Activated CD4-positive, alpha-beta T cell treated with anti-CD3 and anti-CD28 coated beads for 4 hours (primary cell): Measurements from ENCODE around the gene LZTS3.
"Not testable (repeated sequence)": the region's sequence is repeated elsewhere in the genome, so short reads cannot be mapped to it uniquely, and the experiment has no call there.

ENCODE experiments used
- DNase-seq, 2 donors: peaks; one replicate each; pipeline ENCODE4 v3.0.0-alpha.2; 2020

The LZTS3 gene

DNA sequence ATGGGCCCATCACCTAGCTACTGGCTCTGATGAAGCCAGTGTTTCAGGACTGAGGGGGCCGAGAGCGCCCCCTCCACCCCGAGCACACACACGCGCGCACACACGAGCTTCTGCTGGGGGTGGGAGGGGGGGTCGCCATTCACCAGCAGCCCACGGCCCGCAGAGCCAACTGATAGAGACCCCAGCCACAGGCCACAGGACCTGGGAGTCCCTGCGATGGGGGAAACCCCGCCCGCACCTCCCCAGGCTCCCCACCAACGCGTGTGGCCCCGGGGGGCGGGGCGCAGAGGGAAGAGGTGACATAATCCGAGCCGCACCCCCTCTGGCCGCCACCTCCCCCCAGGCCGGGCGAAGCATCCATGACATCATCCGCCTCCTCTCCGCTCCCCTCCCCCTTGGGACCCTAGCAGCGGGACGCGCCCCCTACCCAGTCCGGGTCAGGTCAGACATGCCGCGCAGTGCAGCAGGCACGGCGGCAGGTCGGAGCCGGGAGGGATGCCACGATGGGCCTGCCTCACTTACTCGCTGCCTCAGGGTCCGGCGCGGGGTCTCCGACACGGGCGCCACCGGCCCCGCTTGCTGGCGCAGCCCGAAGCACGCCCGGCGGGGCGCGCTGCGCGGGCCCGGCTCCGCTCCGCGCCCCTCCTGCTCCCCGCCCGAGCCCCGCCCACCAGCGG, at the start of gene LZTS3:
Gene LZTS3, minus strand, starts transcription at position 617 of the 677 bp plus-strand sequence. CDS start 6,386 bp downstream, outside the sequence.
- peak; percentile 86 to 90 for DNase-seq

DNA sequence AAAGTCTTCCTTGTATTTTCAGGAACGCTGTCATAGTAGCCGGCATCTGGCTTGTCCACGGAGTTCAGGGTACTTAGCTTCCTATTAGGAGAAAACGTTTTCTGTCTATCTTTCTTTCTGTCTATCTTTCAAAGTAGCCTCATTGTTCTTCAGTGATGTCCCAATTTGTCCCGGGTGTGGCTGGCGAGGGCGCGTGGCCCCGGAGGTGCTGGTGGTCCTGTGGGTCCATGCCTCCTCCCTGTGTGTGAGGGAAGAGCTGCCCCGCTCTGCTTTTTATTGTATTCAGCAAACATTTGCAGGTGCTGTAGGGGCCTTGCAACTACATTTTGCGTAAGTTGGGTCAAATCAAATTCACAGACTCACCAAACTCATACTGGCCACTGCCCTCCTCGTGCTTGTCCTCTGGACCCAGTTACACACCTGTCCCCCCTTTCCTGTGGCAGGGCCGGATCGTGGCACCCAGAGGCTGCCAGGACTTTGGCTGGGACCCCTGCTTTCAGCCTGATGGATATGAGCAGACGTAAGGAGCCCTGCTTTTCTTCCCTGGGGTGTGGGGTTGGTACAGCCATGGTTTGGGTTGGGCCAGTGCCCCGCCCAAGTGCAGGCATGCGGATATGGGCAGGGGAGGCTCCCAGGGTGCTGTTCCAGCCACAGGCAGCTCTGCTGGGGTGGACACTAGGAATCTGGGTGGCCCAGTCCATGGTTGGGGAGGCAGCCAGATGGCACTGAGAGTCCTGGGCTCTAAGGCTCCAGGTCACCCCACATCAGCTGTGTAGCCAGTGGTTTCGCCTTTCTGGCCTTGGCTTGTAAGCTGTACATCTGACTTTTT, 48.3 kb upstream of the LZTS3 start:
- DNase-seq: no peak

GRCh38 chr20:3218307-3218988, 45.1 kb upstream of the LZTS3 start:
- peak; percentile 68 to 72 for DNase-seq

GRCh38 chr20:3215359-3215917, 42.1 kb upstream of the LZTS3 start:
- not testable (repeated sequence) for DNase-seq

DNA sequence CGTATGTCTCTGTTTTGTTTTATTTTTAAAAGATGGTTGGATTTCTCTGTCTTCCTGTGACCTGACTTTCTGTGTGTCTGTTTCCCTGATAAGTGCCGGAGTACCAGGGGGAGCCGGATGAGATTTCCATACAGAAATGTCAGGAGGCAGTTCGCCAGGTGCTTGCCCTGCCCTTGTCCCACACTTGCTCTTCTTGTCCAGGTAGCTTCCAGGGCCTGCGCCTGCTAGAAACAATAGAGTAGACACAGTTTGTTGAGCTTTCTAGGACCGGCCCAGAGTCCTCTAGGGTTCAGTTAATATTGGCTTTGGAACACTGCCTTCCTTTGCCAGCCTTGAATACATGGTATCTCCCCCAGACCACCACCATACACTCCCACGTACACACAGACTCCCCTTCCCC, 39.9 kb upstream of the LZTS3 start:
- no peak for DNase-seq

DNA sequence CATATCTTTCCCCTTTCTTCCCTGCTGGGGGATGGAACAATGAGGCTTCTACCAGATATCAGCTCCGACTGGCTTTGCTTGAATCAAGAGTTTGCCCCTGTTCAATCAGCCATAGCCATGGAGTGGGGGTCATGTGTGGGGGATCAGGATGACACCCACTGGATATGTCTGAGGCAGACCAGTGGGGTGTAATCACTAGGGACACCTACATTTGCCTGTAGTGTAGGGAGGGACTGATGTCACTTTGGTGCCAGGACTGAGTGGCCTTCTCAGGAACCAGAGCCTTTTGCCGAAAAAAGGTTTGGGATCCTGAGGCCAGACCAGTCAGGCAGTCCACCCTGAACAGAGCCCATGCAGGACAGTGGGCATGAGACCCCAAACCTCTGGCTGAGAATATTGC, 37.0 kb upstream of the LZTS3 start:
- no peak for DNase-seq

- DNase-seq: no peak
Observed at GRCh38 chr20:3209946-3210317, 36.6 kb upstream of the LZTS3 start.

- peak; percentile 46 to 56 for DNase-seq
Observed at GRCh38 chr20:3209257-3209945, 36.1 kb upstream of the LZTS3 start, which contains the start of gene ITPA. ITPA (plus strand) TSS chr20:3209498; CDS start chr20:3209552, 54 bp downstream.

DNA sequence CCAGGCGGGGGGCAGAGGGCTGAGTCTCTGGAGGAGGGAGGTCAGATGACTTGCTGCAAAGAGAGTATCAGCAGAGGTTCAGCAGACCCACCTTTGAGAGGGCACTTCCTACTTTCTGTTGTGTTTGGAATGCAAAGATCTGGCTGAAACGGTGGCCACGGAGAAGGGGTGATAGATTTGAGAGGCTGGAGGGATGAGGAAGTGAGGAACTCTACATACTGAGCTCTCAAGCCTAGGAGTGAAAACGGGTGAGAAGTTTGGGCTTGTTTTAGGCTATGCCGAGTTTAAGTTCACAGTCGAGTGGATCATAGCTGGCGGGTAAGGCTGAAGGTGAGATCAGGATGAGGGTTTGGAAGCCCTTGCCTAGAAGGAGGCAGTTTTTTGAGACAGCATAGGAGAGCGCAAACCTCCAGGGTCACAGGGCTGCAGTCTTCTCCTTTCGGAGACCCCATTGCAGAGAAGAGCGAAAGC, 35.5 kb upstream of the LZTS3 start:
- DNase-seq: no peak

GRCh38 chr20:3204124-3204794, 30.9 kb upstream of the LZTS3 start, which contains the start of gene DDRGK1:
DDRGK1 (minus strand) TSS chr20:3204682; CDS start chr20:3204627, 55 bp downstream.
- peak; percentile 88 to 92 for DNase-seq

GRCh38 chr20:3203315-3204123, 30.2 kb upstream of the LZTS3 start:
- DNase-seq: peak; percentile 22 to 29

GRCh38 chr20:3202965-3203314, 29.6 kb upstream of the LZTS3 start:
- no peak for DNase-seq

DNA sequence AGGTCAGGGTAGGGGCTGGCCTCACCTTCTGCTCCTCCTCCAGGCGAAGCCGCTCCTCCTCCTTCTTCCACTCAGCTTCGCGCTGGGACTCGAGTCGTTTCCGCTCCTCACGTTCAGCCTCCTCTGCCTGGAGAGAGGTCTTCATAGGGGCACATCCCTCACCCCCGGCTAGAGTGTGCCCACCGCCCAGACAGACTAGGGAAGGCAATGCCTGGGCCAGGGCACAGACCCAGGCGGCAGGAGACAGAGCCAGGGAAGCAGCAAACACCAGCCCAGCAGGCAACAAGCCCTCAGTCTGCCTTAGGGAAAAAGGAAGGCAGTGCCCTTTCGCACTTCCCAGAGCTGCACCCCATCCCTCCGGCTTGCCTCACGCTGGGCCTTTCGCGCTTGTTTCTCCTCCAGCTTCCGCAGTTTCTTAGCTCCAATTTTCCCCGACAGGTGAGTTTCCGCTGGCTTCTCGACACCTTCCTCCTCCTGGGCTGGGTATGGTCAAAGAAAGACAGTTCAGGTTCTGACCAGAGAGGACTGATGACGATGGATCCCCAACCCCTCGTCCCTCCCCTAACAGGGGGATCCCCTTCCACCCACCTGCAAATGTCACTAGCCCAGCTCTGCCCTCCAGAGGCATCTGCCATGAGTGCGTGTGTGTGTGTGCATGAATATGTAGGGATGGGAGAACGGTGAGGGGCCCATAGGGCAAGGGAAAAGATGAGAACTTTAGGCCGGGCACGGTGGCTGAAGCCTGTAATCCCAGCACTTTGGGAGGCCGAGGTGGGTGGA, 26.8 kb upstream of the LZTS3 start:
- DNase-seq: no peak

DNA sequence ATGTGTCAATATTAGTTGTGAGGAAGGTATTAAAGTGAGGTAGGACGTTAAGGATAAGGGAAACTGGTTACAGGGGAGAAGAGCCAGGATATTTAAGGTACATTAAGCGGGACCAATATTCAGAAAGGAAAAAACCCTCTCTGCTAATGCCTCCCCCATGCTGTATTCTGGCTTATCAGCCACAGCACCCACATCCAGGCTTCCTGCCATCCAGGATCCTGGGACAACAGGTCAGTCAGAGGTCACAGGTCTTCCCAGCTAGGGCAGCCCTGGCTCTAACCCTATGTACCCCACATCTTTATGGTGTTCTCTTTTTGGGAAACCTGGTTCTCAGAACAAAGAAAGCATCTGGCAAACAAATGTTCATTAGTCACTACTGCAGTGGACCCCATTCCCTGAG, 25.9 kb upstream of the LZTS3 start:
- no peak for DNase-seq

- no peak for DNase-seq
Observed at GRCh38 chr20:3195590-3196237, 22.4 kb upstream of the LZTS3 start.

DNA sequence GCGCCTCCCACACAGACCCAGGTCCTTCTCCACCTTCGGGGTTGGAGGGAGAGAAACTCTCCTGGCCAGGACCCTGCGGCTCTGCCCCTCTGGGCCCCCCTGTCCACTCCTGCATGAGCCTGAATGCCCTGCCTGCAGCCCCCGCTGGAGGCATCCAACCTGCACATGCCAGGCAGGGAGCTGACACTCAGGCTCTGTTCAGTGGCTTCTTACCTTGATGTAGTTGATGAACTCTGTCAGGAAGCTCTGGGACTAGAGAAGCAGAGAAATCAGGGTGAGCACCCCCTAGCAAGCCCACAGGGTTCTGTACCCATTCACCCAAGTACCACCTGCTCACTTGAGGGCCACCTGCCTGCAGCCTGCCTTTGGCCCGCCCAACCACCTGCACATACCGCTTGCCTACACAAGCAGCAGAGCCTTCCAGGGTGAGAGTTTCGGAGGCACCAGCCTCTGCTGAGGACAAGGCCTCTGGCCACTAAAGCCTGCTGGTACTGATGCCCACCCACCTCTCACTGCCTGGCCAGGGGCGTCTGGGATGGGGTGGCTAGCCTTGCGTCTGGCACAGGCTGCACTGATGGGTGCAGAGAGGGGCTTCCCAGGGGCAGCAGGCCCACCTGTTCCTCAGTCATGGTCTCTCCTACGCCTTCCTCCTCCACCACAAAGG, 21.4 kb upstream of the LZTS3 start:
- no peak for DNase-seq

DNA sequence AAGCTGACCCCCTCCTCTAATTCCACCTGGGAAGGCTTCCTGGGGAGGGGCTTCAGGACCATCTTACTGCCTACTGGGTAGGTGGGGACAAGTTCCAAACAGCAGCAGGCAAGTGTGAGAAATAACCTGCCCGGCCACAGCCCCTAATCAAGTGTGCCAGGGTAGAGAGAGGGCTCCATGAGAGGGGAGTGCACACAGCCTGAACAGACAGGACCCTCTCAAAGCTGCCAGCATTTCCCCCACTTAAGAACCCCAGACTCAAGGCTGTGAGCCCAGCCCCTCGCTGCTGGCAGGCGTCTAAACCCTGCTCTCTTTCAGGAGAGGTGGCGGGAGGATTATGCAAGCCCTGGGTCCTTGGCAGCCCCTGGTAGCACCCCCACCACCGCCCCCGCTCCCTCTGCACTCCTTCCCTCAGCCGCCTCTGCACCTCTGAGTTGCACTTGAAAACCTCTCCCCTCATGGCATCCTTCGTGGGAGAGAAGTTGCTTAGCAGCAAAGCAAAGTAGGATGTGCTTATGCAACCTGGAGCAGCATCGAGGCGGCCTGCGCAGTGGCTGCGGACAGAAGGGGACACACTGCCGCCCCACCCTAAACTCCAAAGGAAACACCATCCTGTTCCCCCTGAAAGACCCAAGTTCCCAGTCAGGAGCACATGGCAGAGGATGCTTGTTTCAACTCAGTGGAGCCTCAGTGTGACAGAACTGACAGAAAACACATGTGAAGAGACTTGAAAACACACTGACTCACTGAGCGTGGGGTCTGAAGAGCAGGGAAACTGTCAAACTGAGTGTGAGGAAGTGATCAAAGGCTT, 20.7 kb upstream of the LZTS3 start:
- DNase-seq: no peak
